GM12891 (cell line): ENCODE data around the gene EIF3K.
A peak's percentile ranks its signal among the peaks of the same experiment; 100 is the strongest.

Experiments used
- DNase-seq: peaks from one replicate; pipeline ENCODE4 v3.0.0; 2011; ENCODE audit warnings: low spot score; ENCODE audit not compliant: insufficient read length
- FAIRE-seq: peaks from 2 replicates; lab custom pipeline; 2011; peaks lifted over from hg19 to GRCh38; lab: Jason Lieb, UNC
- PAX5 ChIP-seq: IDR thresholded peaks from 2 replicates; pipeline ENCODE4 v1.6.1; 2011; ENCODE audit warnings: low read length, moderate library complexity, mild to moderate bottlenecking; ENCODE audit not compliant: insufficient read depth, severe bottlenecking
- POLR2A ChIP-seq: IDR thresholded peaks from 2 replicates; pipeline ENCODE4 v1.6.1; 2011; ENCODE audit warnings: low read depth, low read length, control low read depth
- POLR2AphosphoS5 ChIP-seq: IDR thresholded peaks from 2 replicates; pipeline ENCODE4 v1.6.1; 2011; ENCODE audit warnings: low read depth, low read length, control low read depth
- POU2F2 ChIP-seq: IDR thresholded peaks from 2 replicates; pipeline ENCODE4 v1.6.1; 2011; ENCODE audit warnings: low read depth, mild to moderate bottlenecking, control low read depth, low read length, moderate library complexity
- SPI1 ChIP-seq: IDR thresholded peaks from 2 replicates; pipeline ENCODE4 v1.6.1; 2011; ENCODE audit warnings: low read depth, low read length, control low read depth
- TAF1 ChIP-seq: IDR thresholded peaks from 2 replicates; pipeline ENCODE4 v1.6.1; 2011; ENCODE audit warnings: low read depth, low read length, control low read depth

Gene EIF3K

DNA sequence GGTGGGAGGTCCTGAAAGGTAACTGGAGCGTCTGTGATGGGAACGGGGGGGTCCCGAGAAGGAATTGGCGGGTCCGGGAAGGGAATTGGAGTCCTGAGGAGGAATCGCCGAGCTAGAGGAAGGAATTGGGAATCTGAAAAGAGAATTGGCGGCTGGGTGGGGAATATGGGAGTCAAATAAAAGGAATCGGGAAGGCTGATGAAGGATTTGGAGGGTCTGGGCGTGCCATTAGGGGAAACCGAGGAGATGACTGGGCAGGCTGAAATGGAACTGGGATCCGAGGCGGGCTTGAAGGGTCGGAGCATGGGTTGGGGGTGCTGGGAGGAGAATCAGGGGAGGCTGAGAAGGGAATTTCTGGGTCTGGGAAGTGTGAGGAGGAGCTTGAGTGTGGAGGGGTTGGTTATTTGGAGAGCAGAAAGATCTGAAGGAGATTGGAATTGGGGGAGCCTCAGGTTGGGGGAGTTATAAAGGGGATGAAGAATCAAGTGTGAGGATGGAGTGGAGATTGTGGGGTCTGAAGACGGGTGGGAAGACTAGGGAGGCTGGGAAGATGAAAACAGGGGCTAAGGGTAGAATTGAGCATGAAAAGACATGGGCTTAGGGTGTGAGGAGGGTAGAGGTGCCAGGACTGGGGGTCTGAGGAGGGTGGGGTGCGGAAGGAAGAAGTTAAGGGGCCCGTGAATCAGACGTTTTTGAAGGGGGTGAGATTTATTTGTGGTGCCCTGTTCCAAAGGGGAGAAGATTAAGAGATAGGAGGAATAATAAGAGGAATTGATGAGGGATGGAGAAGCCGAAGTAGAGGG, 29.2 kb downstream of the EIF3K start:
- DNase-seq (no peak), FAIRE-seq (no peak)
- TF ChIP-seq TAF1 (no peak), SPI1 (no peak), PAX5 (no peak), POLR2A (no peak), POLR2AphosphoS5 (no peak)

DNA sequence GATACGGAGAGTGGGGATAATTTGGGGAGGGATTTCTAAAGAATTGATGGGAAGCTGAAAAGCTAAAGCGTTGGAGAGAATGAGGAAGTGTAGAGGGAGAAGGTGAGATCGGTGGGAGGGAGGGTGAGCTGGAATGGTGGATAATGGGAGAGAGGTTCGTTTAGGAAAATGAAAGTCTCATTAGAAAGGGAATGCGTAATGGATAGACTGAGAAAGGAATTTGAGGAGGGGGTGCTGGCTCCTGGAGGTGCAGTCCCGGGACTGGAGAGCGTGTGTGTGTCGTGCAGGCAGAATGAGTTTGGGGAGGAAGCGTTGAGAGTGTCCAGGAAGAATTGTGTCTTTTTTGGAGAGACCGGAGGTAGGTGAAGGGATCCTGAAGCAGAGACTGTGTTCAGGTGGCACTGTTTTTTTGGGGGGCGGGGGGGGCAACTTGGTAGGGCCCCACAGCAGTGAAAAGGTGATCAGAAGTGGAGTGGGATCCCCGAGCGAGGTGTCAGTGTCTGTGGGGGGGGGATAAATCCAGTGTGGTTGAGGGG, 29.8 kb downstream of the EIF3K start:
- TF ChIP-seq POLR2AphosphoS5 = no peak
- TF ChIP-seq SPI1 = peak; percentile 78
- TF ChIP-seq PAX5 = no peak
- DNase-seq = no peak
- no peak for FAIRE-seq

DNA sequence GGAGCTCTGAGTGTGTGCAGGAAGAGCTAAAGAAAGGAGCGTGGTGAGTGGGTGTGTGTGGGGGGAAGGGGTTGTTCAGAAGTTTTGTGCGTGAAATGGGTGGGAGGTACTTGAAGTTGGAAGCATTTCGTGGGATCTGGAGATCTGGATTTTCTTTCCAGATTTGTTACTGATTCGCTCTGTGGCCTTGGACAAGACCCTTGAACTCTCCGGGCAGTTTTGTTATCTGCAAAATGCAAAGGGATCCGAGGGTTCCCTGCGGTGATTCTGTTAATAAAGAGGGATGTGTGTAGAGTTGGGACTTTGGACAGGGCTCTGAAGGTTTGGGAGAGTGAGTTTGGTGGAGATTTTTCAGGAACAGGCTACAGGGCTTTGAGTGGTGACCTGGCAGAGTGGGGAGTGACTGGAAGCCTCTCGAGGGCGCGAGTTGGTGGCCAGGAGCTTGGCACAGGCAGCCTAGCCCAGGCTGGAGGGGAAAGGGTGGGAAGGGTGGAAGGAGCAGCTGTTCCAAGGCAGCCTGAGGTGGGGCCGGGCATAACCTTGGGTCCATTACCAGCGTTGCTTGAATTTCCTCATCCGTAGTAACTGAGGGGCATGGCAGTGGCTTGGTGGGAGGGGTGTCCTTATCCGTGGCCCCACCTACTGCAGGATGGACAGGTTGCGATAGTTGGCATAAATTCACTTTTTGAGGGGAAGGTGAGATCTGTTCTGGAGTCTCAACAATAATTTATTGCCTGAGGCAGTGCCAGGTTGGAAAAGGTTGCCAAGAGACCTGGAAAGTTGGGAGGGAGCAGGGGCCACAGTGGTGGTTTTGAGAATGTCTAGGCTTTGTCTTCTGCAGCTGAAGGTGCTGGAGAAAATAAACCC, 30.6 kb downstream of the EIF3K start:
- DNase-seq (no peak), FAIRE-seq (no peak)
- no peak for TF ChIP-seq PAX5
- TF ChIP-seq TAF1 = no peak
- TF ChIP-seq SPI1 = no peak
- TF ChIP-seq POLR2A = no peak
- TF ChIP-seq POU2F2 = no peak
- TF ChIP-seq POLR2AphosphoS5 = no peak

DNA sequence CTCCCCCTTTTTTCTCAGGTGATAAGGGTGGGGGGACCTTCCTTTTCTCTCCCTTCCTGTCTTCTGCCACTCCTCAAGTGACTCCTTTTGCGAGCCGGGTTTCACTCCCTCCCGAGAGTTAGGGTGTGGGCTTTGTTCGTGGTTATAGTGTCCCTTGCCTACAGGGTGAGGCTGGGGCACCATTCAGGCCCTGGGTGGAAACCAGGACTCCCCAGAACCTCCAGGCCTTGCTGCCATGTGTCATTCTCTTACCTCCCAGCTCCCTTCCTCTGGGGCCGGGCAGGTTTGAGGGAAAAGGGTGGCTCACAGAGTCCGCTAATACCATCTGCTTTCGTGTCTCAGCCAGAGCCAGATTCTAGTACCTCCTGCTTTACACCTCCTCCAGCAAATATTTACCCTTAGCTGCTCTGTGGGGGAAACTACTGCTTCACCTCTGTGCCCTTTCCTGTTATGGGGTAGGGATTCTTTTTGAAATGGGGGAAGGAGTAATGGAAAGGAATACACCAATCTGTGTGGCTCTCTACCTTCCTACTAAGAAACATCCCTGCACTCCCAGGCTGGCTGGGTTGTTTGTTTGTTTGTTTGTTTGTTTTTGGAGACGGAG, 31.3 kb downstream of the EIF3K start:
- DNase-seq = no peak
- no peak for TF ChIP-seq PAX5
- no peak for TF ChIP-seq SPI1
- no peak for TF ChIP-seq TAF1
- no peak for FAIRE-seq

DNA sequence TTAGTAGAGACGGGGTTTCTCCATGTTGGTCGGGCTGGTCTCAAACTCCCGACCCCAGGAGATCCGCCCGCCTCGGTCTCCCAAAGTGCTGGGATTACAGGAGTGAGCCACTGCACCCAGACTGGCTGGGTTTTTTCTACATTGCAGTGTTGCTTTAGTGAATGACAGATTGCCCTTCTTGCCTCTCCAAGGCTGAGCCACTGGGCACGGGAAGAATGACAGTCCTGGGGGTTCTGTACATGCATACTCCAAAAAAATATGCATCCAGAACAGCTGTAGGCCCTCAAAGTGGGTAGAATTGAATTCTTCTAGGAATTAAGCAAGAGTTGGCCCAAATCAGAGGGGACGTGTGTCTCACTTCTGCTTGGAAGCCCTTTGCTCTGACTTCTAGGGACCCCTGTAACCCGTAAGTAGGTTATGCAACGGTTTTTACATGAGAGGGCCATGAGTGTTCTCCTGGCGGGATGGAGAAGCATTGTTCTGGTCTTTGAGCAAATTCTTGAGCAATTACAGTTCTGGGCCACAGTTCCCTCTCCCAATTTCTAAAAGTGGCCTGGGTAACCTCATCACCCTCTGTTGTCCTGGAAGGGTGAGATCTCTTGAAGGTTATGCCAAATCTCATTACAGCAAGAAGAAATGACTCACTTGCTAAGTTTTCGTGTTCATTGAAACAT, 32.1 kb downstream of the EIF3K start:
- TF ChIP-seq SPI1 = no peak
- TF ChIP-seq PAX5 = no peak
- no peak for TF ChIP-seq TAF1
- no peak for TF ChIP-seq POLR2A
- TF ChIP-seq POLR2AphosphoS5 = no peak
- TF ChIP-seq POU2F2 = no peak
- DNase-seq (no peak), FAIRE-seq (no peak)

DNA sequence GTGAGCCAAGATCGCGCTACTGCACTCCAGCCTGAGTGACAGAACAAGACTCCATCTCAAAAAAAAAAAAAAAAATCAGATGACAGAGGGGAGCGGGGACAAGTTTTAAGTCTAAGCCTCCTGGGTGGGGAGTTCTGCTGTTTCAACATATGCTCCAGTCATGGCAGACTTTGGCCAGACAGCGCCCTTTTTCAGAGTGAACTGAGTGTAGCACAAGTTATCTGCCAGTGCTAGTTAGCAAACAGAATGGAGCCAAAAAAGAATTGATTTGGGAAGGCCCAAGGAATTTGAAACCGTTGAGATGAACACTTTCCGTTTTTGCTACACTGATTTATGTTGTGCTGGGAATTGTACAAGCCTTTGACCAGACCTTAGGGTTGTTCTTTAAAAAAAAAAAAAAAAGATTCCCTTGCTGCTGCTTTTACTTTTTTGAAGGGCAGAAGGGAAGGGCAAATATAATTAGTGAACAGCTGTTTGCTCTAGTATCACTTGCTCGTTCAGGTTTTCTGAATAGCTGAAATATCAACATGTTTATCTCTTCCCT, 34.1 kb downstream of the EIF3K start:
- DNase-seq (no peak), FAIRE-seq (no peak)
- TF ChIP-seq SPI1 (no peak), POLR2AphosphoS5 (no peak), POLR2A (no peak), TAF1 (no peak), PAX5 (no peak), POU2F2 (no peak)

DNA sequence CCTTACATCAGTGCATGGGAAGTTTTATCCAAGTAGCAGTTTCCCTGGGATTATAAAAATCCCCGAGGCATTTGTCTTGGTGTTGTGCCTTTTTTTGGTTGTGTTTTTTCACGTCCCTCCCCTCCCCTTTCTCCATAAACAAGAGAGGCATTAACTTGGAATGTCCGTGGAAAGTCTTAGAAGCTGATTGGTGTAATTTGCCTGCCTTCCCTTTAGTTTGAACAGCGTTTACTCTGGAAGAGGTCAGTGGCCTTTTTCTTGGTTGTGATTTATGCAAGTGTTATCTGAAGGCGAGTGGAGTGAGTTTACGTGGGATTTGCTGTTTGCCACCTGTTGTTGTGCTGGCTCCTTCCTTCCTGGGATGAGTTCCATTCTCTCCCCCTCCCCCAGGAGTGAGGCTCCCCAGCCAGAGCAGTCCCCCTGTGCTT, 35.7 kb downstream of the EIF3K start:
- no peak for TF ChIP-seq SPI1
- no peak for TF ChIP-seq POLR2AphosphoS5
- no peak for TF ChIP-seq PAX5
- no peak for TF ChIP-seq POU2F2
- no peak for TF ChIP-seq POLR2A
- TF ChIP-seq TAF1 = no peak
- FAIRE-seq = no peak

DNA sequence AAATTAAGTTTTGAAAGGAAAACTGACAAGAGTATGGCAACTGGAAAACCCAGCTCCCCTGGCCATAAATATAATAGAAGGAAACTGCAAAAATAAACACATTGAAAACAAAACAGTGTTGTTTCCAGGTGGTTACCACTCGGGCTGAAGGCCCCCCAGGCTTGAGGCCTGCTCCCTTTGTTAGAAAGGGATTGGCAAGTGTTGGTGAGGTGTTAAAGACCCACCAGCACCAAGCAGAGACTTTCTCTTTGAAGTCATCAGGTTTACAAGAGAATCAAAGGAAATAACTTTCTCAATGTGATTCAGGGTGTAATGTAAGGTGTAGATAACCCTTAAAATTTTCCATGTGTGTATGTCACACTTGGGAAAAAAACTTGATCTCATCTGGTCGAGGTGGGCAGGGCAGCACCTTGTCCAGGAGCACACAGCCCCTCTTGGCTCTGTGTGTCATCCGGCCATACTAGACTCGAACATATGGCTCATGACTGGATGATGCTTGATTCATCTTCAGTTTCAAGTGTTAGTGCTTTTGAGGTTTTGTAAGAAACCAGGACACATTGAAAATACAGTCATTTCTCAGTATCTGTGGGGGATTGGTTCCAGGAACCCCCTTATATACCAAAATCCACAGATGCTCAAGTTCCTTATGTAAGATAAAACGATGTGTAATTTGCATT, 36.3 kb downstream of the EIF3K start:
- TF ChIP-seq POLR2AphosphoS5 = no peak
- no peak for TF ChIP-seq POLR2A
- TF ChIP-seq PAX5 = no peak
- no peak for TF ChIP-seq POU2F2
- TF ChIP-seq TAF1 = no peak
- TF ChIP-seq SPI1 = no peak
- peak; percentile 77 for FAIRE-seq
- no peak for DNase-seq

More for the DNA sequence above, 35.7 kb downstream of the EIF3K start:
- no peak for DNase-seq
